ENCODE results near the gene SAP25.

GRCh38 chr7:100543586-100543985 lies 30.1 kb downstream of the SAP25 start:
- no peak for TF ChIP-seq CTCF (conservative IDR thresholded peaks at IDR 0.05; ENCODE audit: low read depth, low read length)
- TF ChIP-seq NFE2L2 (IDR thresholded peaks at IDR 0.05; ENCODE audit: low read depth, low read length), result no peak
- TF ChIP-seq POLR2A (IDR thresholded peaks at IDR 0.05; ENCODE audit: low read depth, low read length), result no peak
- TF ChIP-seq BHLHE40 (IDR thresholded peaks at IDR 0.05; ENCODE audit: low read depth, low read length), result no peak
- no peak for TF ChIP-seq RCOR1 (IDR thresholded peaks at IDR 0.05; ENCODE audit: insufficient replicate concordance, low read length)
- TF ChIP-seq FOS (IDR thresholded peaks at IDR 0.05; ENCODE audit: low read depth, low read length), result no peak
- no peak for TF ChIP-seq RFX5 (IDR thresholded peaks at IDR 0.05; ENCODE audit: low read depth, low read length)
- TF ChIP-seq SMC3 (IDR thresholded peaks at IDR 0.05; ENCODE audit: low read depth, low read length), result no peak
- no peak for TF ChIP-seq ELK1 (IDR thresholded peaks at IDR 0.05; ENCODE audit: borderline replicate concordance, low read depth, low read length)
